Natural killer cell treated with Interleukin-12 subunit alpha and Interleukin-12 subunit beta and Interleukin-15 and Interleukin-18, amount 100 ng/mL, for 72 hours (primary cell): ENCODE measurements around the gene LGR4. TPM values are rescaled to one million over a fixed set of nuclear protein-coding genes. Genes with fewer than 3 reads are reported as not detected.

Experiments used
- ATAC-seq, 2 donors: fragments of 150-1000 bp; cut with Tn5 transposase in 1 of 2; sonication (Bioruptor Pico), chemical (Tn5 transposase) in 1 of 2; 2 replicates each; pipeline ENCODE4 v1.10.0; 2021
- DNase-seq: peaks from one replicate; pipeline ENCODE4 v3.0.0; 2022; ENCODE audit warnings: low spot score
- H3K27ac Mint-ChIP-seq, 2 donors: 1 replicate in 1 of 2; 2 replicates in 1 of 2; pipeline ENCODE4 v1.8.0; 2022; ENCODE audit warnings: mixed read lengths in 2 of 2, mild to moderate bottlenecking in 1 of 2, moderate library complexity in 1 of 2
- H3K27me3 Mint-ChIP-seq, 2 donors: 1 replicate in 1 of 2; 2 replicates in 1 of 2; pipeline ENCODE4 v1.8.0; 2022; ENCODE audit warnings: mixed read lengths in 2 of 2
- H3K36me3 Mint-ChIP-seq: one replicate; pipeline ENCODE4 v1.8.0; 2022; ENCODE audit warnings: mixed read lengths
- H3K4me1 Mint-ChIP-seq, 2 donors: 1 replicate in 1 of 2; 2 replicates in 1 of 2; pipeline ENCODE4 v1.8.0; 2022; ENCODE audit warnings: low read depth in 2 of 2, mixed read lengths in 2 of 2, mild to moderate bottlenecking in 1 of 2
- H3K4me3 Mint-ChIP-seq: one replicate; pipeline ENCODE4 v1.8.0; 2022; ENCODE audit warnings: mixed read lengths
- H3K9me3 Mint-ChIP-seq: 2 replicates; pipeline ENCODE4 v1.8.0; 2022; ENCODE audit warnings: mixed read lengths
- total RNA-seq, 2 donors: library from RNA; stranded (reverse); gene quantifications; one replicate each; pipeline ENCODE4 v1.2.3, GENCODE V29; 2022

The LGR4 gene
- total RNA-seq, 2 donors from 2014 or later, result 0.05 TPM; not detected in 1

DNA sequence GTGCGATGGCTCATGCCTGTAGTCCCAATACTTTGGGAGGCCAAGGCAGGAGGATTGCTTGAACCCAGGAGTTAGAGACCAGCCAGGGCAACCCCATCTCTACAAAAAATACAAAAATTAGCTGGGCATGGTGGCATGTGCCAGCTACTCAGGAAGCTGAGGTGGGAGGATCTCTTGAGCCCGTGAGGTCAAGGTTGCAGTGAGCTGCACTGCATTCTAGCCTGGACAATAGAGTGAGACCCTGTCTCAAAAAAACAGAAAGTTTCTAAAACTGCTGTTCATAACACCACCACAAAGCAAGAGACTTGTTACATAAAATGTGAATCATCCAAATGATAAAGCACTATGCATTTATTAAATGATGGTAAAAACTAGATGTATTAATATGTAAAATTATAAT is 69.4 kb downstream of the LGR4 start:
- DNase-seq (no peak), ATAC-seq (no peak)
- Mint-ChIP-seq H3K36me3 (no peaks in the 10 kb centered on the region), H3K4me3 (no peak overlapping the region), H3K27me3 (no peaks in the 10 kb centered on the region), H3K9me3 (no peaks in the 10 kb centered on the region), H3K27ac (no peak overlapping the region), H3K4me1 (no peaks in the 10 kb centered on the region)

DNA sequence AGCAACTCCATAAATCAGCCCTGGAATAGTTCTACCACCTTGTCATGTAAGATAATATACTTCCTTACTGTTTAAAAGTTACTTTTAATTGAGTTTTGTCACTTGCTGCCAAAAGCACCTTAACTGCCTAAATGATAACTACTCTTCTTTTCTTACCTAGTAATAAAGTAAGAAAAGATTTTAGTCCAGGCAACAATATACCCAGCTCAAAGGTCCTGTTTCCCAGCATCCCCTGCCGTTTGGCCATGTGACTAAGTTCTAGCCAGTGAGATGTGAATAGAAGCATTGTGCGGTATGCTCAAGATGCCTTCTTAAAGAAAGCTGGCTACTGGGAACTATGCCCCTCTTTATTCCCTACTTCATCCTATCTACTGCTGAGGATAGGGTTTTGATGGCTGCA is 70.1 kb downstream of the LGR4 start:
- Mint-ChIP-seq H3K9me3 (no peaks in the 10 kb centered on the region), H3K4me3 (no peak overlapping the region), H3K36me3 (no peaks in the 10 kb centered on the region), H3K4me1 (no peaks in the 10 kb centered on the region), H3K27ac (no peak overlapping the region), H3K27me3 (peaks cover under 1% of the 10 kb centered on the region in 2 donors)
- ATAC-seq, result no peak
- no peak for DNase-seq

DNA sequence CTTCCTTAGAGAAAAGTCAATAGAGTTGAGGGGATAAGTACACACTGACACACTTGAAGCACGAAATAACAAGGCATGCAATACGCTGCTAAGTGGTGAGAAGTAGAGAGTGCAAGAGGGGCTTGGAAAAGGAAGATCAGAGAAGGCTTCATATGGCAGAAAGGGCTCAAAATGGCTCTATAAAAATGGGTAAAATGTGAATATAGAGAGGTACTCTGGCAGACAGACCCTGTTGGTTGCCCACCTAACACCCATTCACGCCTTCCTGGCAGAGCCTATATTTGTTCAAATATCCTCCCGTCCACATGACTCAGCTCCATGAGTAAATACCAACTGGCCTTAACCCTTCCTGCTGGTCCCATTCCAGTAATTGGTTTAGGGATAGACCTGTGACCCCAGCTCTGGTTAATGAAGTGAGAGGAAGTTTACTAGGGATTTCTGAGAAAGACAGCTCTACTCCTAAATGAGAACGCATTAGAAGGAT is 70.7 kb downstream of the LGR4 start:
- DNase-seq (no peak), ATAC-seq (no peak)
- Mint-ChIP-seq H3K27me3 (peaks cover 6% of the 10 kb centered on the region in 2 donors), H3K4me3 (no peak overlapping the region), H3K36me3 (no peaks in the 10 kb centered on the region), H3K4me1 (no peaks in the 10 kb centered on the region), H3K27ac (no peak overlapping the region), H3K9me3 (no peaks in the 10 kb centered on the region)

DNA sequence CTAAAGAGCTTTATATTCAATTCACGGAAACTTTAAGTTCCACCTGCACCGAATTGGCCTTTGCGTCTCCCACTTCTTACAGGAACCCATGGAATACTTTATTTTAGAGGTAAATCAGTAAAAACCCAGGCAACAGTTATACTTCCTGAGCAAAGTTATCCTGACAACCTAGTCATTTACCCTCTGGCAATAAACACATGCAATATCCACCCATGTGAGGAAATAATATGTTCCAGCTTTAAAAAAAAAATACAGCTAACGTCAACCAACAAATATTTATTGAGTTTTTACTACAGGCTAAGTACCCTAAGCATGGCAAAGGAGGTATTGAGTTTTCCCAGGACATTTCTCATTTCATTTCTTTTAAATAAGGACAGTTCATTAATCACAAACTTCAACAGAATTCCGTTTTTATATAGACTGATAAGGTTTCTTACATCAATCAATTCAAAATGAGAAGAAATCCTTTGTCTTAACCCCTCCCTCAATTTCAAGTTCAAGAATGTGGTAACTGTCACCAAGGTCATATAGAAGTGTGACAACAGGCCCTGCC is 71.2 kb downstream of the LGR4 start:
- H3K4me3 Mint-ChIP-seq, result no peak overlapping the region
- no peak overlapping the region for H3K27ac Mint-ChIP-seq
- no peaks in the 10 kb centered on the region for H3K4me1 Mint-ChIP-seq
- ATAC-seq (no peak), DNase-seq (no peak)
- H3K9me3 Mint-ChIP-seq, result no peaks in the 10 kb centered on the region
- no peaks in the 10 kb centered on the region for H3K36me3 Mint-ChIP-seq
- H3K27me3 Mint-ChIP-seq, result peaks cover 7 to 9% of the 10 kb centered on the region in 2 donors

DNA sequence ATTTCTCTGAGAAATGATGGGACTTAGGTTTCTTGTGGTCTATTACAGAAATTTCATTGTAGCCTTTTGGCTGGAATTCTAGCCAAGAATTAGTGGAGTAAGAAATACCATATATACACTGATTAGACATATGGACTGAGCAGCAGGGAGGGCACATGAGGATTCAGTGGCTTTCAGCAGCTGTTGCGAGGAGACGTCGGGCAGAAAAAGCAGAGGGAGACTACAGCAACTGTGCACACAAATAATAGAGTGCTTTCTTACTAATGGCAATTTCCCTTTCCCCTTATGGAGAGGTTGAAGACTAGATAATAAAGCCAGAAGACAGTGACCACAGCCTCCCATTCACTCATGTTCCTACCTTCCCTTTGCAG is 74.2 kb downstream of the LGR4 start:
- no peaks in the 10 kb centered on the region for H3K36me3 Mint-ChIP-seq
- no peak overlapping the region for H3K27ac Mint-ChIP-seq

DNA sequence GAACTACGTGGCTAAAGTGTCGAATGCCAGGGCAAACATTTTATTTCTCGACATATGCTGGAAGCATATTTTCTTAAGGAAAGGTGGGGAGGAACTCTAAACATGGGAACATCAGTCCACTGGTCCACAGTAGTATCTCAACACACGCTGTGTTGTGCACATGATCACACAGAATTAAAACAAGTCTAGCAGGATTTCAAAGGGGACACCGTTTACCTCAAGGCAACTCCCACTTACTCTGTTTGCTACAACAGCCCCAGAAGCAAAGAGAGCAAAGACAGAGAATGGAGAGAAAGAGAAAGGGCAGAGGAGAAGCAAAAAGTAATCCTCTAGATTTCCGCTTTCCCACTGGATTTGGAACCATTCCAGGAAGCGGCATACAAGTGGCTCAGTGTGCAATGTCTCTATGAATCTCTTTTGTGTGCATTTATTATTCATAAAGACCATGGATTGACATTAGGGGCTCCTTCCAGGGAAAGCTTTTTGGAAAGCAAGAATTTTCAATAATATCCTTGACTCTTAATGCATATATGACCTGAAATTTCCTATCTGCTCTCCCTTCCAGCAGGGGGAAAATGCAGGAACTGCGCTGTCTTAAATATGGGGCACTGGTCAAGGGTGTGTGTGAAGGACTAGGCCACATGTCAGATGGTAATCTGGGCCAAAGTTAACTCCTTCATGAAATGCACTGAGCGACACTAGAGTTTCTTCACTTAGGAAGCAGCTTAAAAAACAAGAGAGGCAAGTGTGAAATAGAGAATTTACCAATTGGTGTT is 74.8 kb downstream of the LGR4 start:
- H3K9me3 Mint-ChIP-seq, result no peaks in the 10 kb centered on the region
- ATAC-seq, result no peak
- no peak for DNase-seq
- no peak overlapping the region for H3K4me3 Mint-ChIP-seq
- H3K36me3 Mint-ChIP-seq, result no peaks in the 10 kb centered on the region
- peaks cover 9 to 12% of the 10 kb centered on the region in 2 donors for H3K27me3 Mint-ChIP-seq
- H3K4me1 Mint-ChIP-seq, result no peaks in the 10 kb centered on the region
- H3K27ac Mint-ChIP-seq, result no peak overlapping the region

More for the DNA sequence above, 74.2 kb downstream of the LGR4 start:
- ATAC-seq, result no peak
- no peak overlapping the region for H3K4me3 Mint-ChIP-seq
- H3K9me3 Mint-ChIP-seq, result no peaks in the 10 kb centered on the region
- DNase-seq, result no peak
- no peaks in the 10 kb centered on the region for H3K4me1 Mint-ChIP-seq
- peaks cover 9 to 12% of the 10 kb centered on the region in 2 donors for H3K27me3 Mint-ChIP-seq

DNA sequence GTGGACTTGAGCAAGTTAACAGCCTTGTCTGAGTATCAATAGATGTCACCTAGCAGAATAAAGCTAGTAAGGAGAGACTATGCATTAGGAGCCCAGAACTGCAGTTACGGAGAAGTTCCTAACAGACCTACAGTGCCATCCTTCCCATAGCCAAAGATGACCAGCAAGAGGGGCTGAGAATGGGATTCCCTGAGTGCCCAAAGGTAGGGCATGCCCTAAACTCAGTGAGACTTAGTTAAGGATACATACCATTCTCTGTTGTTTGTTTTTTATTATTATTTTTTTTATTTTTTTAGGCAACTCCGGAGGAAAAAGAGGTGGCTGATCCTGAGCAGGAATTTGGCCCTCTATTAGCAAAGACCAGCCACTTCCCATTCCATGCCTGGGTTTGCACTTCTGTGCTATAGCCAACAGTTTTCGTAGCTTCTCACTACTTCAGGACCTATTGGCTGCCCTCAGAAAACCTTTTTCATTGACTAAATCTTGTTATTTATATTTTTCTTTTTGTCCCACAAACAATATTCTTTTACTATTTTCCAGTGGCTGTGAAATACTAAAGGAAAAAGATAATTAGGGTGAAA is 76.2 kb downstream of the LGR4 start:
- Mint-ChIP-seq H3K27ac (no peak overlapping the region), H3K4me3 (no peak overlapping the region), H3K4me1 (no peaks in the 10 kb centered on the region), H3K9me3 (no peaks in the 10 kb centered on the region), H3K36me3 (no peaks in the 10 kb centered on the region), H3K27me3 (peaks cover 9 to 12% of the 10 kb centered on the region in 2 donors)
- ATAC-seq (no peak), DNase-seq (no peak)

DNA sequence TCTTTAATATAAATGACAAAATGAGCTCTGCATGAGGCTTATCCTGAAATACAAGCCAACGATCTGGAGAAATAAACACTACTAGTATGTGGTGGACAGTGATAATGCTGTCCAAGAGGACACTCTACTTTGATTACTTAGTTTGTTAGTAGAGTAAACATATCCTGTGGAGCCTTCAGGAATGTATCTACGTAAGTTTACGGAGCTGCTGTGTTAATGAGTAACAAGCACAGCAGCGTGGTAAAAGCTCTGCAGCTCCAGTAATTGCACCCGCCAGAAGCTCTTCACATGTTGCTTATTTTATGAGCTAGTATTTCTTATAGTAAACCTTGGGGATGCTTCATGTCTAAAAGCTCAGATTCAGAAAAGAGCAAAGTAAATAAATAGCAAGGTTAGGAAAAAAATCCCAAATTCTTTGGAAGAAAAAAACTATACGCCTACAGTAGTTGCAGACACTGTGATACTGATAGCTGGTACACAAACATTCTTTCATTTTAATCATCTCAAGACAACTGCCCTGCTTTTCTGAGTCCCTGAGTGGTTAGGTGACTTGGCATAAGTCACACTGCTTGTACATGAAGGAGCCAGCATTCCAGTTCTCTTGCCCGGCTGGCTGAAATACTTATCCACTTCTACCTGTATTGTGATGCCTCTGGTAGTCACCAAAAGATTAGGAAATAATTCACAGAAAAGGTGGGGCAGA is 76.9 kb downstream of the LGR4 start:
- H3K36me3 Mint-ChIP-seq, result no peaks in the 10 kb centered on the region
- no peaks in the 10 kb centered on the region for H3K4me1 Mint-ChIP-seq
- ATAC-seq (no peak), DNase-seq (no peak)
- no peak overlapping the region for H3K4me3 Mint-ChIP-seq
- H3K9me3 Mint-ChIP-seq, result no peaks in the 10 kb centered on the region
- H3K27ac Mint-ChIP-seq, result no peak overlapping the region
- peaks cover 9 to 12% of the 10 kb centered on the region in 2 donors for H3K27me3 Mint-ChIP-seq

DNA sequence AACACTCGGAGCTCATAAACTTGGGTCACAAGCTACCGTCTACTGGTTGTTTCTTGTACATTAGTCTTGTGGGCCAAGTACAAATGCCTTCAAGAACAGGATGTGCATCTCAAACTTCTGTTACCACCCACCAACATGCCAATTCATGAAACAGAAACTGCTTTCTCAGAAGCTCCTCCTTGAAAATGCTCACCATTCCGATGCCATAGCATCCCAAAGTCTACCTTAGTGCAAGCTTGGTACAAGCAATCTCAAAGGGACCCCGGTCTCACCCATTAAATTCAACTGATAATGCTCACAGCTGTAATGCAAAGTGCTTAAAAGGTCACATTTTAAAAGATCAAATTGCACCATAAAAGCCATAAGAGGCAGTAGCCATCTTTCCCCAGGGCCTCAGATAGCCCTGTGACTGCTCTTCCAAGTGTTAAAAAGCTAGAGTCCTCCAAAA is 77.8 kb downstream of the LGR4 start:
- no peak overlapping the region for H3K4me3 Mint-ChIP-seq
- no peaks in the 10 kb centered on the region for H3K9me3 Mint-ChIP-seq
- H3K36me3 Mint-ChIP-seq, result no peaks in the 10 kb centered on the region
- H3K27me3 Mint-ChIP-seq, result peaks cover 9 to 12% of the 10 kb centered on the region in 2 donors
- ATAC-seq (no peak), DNase-seq (no peak)
- no peak overlapping the region for H3K27ac Mint-ChIP-seq
- H3K4me1 Mint-ChIP-seq, result no peaks in the 10 kb centered on the region

DNA sequence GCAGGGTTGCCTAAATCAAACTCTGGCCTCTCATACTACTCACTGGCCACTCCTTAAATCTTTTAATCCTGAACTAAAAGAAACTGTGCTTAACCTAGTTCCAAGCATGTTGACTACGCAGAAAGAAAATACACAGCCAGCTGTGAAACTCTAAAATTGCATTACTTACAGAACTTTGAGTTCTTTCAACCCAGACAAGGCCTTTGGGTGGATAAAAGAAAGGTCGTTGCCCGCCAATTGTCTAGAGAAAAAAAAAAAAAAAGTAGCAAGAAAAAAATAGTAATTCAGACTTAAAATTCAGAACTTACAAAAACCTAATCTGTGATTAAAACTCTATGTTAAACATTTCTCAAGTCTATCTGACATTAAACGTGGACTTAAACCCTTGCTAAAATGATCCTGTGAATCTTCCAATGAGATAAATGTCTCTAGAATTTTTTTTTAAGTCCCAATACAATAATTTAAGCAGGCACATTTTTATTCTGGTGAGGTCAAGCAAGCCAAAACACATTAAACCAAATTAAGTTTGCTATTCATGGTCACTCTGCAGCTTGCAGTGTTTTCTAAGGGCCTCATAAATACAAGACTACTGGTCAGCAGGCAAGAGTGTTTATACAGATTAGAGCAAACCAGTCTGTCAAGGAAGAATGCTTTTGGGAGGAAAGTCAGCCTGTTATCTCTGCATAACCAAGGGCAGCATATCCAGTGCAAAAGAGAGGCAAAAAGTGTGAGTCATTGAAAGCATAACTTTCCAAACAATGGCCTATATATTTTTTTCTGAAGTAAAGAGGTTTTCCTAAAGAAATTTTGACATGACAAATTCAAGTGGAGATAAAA is 80.1 kb downstream of the LGR4 start:
- Mint-ChIP-seq H3K9me3 (no peaks in the 10 kb centered on the region), H3K27me3 (peaks cover 10 to 12% of the 10 kb centered on the region in 2 donors), H3K4me1 (no peaks in the 10 kb centered on the region), H3K36me3 (no peaks in the 10 kb centered on the region), H3K27ac (no peak overlapping the region), H3K4me3 (no peak overlapping the region)
- ATAC-seq, result no peak
- no peak for DNase-seq

DNA sequence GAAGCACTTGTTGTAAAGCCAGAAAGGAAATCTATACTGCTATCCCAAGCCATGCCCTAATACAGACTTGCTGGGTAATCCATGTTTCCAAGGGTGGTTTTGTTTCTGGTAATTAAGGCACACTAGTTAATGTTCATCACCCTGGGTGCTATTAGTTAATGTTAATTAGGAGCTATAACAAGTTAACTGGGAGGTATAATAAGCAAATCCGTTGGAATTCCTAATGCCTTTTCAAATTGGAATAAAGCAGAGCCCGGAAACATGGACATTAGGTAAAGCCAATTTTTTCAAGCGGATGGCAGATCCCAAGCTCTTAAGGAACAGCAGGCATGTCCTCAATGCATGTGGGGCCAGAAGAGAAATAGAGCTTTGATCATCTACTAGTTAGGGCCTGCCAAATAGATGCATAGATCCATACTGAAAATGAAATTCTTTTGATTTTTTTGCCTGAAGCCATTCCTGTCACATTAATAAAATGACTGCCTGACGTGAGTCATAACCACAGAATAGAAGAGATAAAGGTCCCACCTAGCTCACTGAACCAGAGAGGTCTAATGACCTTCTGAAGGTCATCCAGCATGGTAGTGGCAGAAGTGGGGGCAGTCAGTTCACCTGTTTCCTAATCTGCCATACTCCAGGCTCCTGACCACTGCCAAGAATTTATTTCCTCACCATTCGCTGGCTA is 81.1 kb downstream of the LGR4 start:
- H3K4me1 Mint-ChIP-seq, result no peaks in the 10 kb centered on the region
- H3K4me3 Mint-ChIP-seq, result no peak overlapping the region
- H3K36me3 Mint-ChIP-seq, result no peaks in the 10 kb centered on the region
- no peaks in the 10 kb centered on the region for H3K9me3 Mint-ChIP-seq
- DNase-seq (no peak), ATAC-seq (no peak)
- peaks cover 8 to 9% of the 10 kb centered on the region in 2 donors for H3K27me3 Mint-ChIP-seq
- no peak overlapping the region for H3K27ac Mint-ChIP-seq

DNA sequence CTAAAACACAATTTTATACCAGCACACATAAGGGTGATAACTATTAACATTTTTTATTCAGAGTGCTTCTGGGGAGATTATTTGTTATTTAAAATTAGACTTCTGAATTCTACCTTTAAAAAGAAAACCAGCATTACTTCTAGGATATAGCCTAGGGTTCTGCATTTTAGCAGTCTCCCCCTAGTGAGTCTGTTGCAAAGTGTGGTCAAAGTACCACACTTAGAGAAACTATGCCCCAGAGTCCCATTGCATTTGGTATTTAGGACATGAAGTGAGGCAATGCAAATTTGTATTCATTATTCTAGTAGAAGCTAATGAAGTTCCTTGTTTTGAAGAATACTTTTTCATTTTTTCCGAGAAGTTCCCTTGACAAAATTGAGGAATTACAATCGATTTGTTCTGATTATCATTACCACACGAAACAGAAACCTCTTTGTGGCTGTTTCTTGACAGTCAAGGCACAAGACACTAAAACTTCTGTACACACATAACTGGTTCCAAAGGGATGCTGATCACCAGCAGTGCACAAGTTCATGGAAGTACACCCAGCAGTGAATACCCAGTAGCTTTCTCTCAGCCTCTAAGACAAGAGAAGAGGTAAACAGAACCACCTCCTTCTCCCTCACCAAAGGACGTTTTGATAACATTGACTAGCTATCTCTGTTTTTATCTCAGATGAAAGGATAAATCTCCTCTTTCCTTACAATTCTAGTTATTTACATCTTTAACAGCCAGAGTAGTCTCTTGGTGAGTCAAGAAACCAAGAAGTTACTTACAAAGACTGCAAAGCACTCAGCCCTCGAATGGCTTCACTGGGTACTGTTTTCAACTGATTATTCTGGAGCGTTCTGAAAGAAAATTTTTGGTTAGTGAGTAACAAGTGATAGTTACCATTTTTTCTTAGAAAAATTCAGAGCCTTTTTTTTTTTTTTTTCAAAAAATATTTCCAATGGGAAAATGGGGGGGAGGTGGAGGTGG is 82.0 kb downstream of the LGR4 start:
- DNase-seq (no peak), ATAC-seq (no peak)
- H3K9me3 Mint-ChIP-seq, result no peaks in the 10 kb centered on the region
- no peak overlapping the region for H3K27ac Mint-ChIP-seq
- no peak overlapping the region for H3K4me3 Mint-ChIP-seq
- no peaks in the 10 kb centered on the region for H3K36me3 Mint-ChIP-seq
- no peaks in the 10 kb centered on the region for H3K4me1 Mint-ChIP-seq
- H3K27me3 Mint-ChIP-seq, result peaks cover 8 to 9% of the 10 kb centered on the region in 2 donors
